Ureter (tissue), 1 donor: ENCODE measurements around the gene LHFPL2. TPM values are rescaled to one million over a fixed set of nuclear protein-coding genes. Genes with fewer than 3 reads are reported as not detected.

ENCODE experiments used
- DNase-seq: peaks from one replicate; pipeline ENCODE4 v3.0.0-alpha.2; 2020; ENCODE audit warnings: low spot score
- total RNA-seq: library from RNA; stranded (reverse); gene quantifications from one replicate; pipeline ENCODE4 v1.2.4, GENCODE V29; 2023
- donor health status: DM: yes; HTN: yes; CAD: no.

The LHFPL2 gene
- total RNA-seq, 1 donor from 2014 or later = 33.3 TPM

DNA sequence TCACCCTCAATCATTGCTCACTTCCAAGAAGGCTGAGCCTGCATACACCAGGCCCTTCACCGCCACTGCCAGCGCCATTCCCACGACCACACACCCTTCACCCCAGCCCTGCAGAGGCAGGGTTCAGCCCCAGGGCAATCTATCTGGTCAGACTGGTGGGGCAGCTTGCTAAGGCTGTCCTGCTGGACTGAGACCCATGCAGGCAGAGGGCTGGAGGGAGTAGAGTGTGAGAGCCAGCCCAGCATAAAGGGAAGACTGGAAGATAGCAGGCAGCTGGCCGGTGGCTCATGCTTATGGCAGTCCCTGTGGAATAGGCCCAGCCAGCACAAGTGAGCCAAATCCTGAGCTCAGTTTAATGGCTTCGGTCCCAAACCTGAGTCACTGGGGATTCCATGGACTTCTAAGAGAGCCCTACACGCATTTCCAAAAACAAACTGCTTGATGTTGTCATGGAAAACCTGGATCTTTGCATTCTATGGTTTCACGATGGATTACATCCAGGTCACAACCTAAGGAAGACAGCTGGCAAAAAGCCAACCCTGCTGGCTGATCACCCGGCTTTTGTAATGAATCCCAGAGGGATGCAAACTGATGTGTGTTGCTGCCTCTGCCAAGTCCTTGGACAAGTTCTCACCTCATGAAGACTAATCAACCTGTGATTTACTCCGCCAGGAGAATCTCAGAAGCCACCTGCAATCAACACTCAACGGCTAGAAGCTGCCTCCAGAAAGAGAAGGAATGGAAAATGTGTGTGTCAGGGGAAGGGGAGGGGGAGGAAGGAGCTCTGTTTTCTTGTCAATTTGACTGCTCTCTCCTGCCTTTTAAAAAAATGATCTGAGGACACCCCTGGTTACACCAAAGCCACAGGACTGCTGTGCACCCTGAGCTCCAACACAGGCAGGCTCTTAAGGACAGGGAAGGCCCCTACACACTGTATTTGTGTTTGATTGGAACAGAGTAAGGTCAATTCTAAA, 143.6 kb downstream of the LHFPL2 start:
- DNase-seq = peak; percentile 84

DNA sequence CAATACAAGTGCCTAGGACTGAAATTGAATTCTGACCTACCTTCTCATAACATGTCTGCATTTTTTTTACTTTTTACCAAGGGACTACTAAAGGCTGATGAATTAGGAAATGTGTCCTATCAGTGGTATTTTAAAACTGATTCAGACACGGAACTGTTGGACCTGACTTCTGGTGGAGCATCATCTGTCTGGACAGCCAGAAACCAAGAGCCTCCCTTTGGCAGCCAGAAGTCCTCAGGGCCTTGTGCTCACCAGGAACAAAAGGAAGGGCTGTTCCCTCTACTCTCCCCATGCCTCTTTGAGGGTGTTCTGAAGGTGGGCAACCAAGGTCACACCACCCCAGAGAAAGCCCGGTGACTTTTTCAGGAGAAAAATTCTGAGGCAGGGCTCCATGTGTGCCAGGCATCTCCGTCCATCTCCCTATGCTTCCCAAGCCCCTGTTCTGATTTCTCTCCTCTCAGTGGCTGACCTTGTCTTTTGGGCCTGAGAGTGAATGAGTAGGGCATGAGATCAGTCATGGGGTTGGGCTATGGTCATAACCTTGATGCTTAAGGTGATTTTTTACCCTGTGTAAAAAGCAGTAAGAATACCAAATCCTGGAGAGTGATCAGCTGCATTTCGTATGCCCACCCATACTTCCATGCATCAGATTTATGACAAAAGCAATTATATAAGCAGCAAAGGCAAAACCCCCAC, 144.5 kb downstream of the LHFPL2 start:
- no peak for DNase-seq

DNA sequence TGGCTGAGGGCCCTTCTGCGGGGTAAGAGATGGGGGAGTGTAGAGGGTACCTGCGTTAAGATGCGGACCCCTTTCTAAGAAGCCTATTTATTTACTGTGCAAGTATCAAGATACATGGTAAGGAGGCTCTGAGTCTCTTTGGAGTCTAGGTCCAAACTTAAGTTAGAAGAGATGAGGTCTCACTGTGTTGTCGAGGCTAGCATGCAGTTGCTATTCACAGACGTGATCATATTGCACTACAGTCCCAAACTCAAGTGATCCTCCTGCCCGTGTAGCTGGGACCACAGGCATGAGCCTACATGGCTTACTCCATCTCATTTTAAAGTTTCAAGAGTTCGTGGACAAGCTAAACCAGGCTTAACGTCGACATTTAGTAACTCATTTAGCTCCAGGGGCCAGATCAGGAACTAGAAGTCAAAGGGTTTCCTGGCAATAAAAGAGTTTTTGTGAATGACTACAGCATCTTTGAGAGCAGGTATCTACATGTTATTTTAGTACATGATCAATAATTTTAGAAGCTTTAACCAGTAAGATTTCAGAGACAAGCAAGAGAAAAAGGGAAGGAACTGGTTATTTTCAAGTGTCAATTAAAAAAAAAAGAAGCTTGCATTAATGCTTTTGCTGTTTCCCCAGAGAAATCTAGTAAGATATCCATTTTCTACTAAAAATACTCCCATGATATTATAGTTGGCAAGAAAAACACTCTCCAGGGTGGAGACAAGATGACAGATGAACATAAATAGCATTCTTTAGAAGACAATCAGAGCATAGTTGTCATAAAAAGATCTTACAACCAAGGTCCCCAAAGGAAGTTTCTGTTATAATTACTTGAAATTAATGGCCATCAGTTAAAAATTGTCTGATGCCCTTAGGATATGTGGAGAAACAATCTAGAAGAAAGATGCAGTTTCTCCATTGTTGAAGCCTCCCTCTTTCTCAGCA, 146.9 kb downstream of the LHFPL2 start:
- no peak for DNase-seq

DNA sequence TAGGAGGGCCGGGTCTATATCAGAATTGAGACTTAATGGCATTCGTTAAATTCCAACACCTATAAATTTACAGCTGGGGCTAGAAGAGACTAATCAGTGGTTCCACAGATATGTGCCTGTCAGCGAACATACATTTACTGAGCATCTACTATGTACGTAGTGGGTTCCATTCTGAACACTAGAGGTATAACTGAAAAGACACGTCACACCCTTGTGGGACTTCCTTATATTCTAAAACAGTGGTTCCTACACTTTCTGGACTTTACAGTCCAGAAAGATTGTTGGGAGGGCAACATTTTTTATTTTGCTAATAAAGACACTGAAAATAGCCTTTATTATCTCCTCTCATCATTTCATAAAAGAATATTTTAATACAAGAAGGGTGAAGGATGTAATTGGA, 147.7 kb downstream of the LHFPL2 start:
- DNase-seq = no peak

DNA sequence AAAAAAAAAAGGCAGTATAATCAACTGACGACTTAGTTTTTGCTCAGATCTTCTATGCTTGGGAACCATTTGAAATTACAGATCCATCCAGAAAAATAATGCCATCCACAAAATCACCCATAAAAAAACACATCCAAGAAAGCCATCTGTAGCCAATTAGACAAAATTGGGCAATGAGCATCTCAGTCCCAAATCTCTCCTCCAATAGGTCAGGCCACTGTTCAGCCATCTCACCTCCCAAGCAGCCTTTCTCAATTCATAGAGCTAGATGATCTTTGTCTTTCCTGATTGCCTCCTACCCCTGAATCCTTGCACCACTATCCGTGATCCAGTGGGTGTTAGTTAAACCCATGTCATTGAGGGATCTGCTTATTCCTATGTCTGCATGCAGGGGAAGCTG, 148.5 kb downstream of the LHFPL2 start:
- DNase-seq = no peak

DNA sequence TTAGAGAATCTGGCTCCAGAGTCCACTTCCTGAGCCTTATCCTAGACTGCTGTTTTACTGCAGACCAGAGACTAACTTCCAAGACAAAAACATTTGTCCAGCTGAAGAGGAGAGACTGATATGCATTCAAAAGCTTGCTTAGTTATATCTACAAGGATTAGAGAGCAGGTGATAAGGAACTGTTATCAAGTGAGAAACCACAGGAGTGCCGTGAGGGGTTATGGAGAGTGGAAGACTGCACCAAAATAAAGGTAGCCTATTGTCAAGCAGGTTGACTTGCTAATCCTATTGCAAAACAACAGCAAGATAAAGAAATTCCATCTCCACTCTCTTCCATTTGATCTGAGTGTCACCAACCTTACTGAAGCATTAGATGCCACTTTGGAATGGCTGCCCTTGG, 149.1 kb downstream of the LHFPL2 start:
- no peak for DNase-seq

DNA sequence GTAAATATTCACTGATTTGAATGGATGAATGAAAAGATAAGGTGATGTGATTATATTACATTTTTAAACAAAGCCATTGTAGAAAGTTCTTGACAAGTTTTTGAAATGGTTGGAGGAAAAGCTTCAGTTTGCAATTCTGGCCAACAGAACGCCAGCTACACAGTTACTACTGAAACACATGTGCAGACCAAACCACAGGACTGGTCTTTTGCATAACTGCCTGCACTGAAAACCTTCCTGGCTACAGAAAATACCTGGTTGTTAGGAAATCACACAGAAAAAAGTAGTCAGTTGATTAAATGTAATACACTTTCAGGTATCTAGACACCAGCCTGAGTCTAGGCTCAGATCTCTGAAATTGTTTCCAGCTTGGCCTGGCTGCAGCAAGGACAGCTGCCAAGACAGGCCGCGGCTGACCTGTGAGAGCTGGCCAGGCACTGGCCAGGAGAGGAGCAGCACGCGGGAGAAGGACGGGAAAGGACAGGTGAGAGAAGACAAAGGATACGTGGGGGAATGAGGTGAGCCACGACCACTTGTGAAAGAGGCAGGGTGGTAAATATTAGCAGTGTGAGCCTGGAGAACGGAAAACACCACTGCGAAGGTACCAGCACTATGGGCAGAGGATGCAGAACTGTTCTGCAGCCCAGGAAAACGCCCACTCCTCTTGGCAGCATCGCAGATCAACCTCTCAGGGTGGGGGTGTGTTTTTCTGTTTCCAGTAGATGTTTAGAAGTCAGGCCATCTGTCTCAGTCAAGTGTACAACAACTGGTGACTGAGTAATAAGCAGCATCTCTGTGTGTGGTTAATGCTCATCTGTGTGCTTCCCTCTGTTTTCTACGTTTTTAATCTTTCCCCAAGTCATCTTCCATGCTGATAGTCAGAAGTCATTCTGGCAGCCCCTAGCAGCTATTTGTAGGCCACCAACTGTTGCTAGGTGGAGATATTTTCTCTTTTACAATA, 150.7 kb downstream of the LHFPL2 start:
- no peak for DNase-seq

DNA sequence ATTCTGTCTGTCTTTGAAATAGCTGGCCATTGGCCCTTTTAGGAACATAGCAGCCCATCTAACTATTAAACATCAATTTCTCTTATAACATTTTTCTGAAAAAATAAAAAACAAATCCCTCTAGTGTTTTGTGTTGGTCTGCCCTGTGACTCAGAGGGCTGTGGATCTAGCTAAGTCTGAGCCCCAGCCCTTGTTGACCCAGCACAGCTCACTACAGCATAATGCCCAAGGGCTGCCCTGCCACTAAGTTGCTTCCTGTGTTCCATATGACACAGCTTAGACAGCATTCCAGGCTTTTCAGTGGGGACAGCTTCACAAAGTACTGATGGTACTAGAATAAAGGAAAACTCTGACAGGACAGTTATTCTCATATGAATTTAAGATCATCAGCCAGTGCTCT, 152.2 kb downstream of the LHFPL2 start:
- DNase-seq = no peak

DNA sequence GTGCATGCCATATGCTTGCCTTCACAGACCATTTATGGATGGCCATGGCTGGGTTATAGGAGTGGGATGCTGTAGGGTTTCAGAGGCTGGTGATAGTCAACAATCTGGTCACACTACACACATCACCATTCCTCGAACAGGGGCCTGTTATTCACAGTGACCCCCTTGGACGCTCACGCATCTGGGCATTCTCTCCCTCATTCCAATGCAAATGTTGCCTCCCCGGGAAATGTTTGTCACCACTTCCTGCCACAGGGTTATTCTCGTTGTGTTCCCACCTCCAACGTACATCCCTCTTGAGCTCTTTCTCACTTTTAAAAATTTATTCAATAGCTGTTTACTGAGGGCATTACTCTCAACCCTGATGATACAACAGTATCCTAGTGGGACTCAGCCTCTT, 152.8 kb downstream of the LHFPL2 start:
- no peak for DNase-seq

DNA sequence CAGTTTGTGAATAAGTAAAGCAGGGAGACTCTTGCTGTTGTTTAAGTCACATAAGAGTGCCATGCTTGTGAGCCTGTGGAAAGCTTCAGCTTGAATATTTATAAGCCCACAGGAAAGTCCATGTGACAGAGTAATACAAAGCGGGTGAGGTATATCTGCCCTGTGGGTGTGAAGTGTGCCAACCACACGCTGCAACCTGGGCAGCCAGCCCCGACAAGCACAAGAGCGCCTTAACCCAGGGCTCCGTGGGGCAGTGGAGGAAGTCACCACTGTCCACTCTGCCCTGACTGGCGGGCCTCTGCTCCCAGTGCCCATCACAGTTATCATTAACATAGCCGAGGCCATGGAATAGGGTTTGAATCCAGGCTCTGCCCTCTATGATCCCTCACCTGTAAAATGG, 155.9 kb downstream of the LHFPL2 start:
- no peak for DNase-seq

DNA sequence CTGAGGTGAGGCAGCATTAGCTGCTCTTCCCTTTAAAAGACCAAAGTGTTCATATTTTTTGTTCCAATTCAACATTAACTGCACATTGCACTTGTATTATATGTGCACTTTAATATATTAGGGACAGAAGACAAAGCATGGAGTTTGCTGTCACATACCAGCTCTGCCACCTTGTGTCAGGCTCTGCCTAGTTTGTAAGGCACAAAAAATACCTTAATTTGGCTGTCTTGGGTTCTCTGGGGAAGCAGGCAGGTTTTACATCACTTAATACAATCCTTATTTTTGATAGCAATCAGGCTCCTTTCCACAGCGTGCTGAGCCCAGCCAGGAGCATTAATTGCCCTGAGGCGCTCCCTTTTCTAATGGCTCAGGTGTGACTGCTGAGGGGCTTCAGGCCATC, 156.3 kb downstream of the LHFPL2 start:
- no peak for DNase-seq

DNA sequence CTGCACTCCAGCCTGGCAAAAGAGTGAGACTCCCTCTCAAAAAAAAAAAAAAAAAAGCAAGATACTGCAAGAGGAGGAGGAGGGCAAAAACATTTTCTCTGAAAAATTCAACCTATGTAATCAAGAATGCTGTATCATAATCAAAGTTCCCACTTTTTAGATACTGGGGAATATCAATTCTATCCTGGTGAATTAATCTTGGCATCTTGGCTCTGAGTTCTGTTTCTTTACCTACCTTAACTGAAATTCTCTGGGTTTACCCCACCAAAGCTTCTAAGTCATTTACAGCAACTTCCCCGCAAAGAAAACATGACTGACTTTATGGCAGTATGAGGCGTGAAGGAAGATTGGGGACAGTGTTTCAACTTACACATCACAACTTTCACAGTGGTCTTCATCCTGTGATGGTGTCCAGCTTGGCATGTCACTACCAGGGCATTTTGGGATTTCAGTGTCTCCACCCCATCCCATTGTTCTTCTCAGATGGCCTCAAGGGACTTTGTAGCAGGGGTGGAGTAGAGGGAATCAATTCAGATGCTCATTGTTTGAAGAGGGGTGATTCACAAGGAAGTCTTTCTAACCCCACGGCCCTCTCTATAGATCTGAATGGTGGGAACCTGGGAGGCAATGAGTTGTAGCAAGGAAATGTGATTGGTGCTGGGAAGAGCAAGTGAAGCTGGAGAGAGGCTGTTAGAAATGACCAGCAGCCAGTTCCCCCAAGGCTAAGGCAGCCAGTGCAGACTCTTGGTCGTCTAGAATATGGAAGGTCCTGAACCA, 157.7 kb downstream of the LHFPL2 start:
- DNase-seq = no peak

DNA sequence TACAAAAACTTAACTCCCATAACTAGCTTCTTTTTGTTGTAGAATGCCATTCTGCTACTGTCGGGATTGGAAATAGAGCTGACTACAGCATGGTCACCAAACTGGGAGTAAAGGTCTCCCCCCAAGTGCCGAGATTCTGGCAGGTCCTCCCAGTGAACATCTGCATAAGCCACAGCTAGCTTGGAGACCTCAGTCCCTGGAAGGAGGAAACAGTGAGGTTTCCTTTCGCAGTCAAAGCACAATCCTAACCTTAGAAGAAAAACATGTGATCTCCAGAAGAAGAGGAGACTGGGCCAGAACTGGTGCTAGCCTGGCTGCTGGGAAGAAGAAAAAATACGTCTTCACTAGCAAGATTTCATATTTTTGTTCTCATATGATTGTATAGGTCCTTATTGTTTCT, 160.7 kb downstream of the LHFPL2 start:
- DNase-seq = no peak

DNA sequence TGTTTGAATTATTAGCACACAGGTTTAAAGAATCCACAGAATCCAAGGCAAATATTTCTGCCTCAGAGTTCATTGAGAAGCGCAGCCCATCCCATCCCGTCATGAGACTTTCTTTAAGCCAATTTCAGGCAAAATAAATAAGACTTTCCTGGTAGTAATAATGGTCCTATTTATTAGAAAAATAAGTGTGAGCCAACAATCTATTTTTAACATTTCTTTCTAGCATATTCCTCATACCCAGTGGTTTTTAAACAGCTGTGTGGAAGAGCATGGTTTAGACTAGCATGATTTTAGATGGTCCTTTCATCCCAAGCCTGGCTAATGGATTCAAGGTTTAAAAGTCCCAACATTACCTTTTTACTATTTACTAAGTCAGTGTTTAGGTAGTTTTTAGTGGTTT, 162.4 kb downstream of the LHFPL2 start:
- DNase-seq = no peak

DNA sequence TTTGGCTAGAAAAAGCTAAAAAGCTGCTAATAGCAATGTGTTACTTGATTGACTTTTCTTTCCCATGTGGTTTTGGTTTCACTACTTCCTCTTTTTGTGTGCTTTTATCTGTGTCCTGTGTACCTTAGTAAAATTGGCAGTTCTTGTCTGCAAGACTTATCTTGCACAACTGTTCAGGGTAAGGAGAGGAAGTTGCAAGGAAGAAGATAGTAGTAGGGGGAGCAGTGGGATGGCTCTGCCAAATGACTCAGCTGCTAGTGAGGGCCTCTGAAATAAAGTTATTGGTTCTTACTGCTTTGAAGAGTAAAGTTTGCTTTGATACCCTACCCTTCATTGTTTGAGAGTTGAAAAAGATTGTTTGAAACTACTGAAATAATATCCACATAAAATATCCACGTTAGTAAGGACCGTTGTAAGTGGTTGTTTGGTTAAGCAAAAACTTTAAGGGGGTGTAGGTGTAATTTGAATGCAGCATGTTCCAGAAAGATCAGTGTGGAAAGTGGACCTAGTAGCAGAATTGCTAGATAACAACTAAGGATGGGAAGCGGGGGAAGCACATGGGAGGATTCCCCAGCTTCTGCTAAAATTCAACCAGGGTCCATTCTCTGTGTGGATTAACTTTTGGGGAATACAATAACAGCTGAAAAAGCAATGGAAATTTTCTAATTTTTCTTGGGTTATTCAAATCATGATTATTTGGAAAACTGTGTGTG, 164.6 kb downstream of the LHFPL2 start:
- no peak for DNase-seq

DNA sequence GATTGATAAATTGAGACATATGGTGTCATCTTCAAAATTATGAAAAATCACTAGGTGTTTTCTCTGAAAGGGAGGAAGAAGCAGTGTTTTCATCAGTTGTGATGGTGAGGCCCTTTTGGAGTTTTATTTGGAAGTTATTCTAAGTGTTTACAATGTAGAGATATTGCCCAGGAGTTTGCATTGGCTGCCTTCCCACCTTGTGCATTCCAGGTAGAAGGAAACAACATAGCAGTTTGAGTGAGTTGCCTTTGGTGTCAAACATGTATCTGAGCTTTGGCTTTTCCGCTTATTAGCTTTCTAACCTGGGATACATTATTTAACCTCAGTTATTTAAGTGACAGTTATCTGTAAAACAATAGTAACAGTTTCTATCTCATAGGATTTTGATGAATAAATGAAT, 165.6 kb downstream of the LHFPL2 start:
- DNase-seq = no peak

DNA sequence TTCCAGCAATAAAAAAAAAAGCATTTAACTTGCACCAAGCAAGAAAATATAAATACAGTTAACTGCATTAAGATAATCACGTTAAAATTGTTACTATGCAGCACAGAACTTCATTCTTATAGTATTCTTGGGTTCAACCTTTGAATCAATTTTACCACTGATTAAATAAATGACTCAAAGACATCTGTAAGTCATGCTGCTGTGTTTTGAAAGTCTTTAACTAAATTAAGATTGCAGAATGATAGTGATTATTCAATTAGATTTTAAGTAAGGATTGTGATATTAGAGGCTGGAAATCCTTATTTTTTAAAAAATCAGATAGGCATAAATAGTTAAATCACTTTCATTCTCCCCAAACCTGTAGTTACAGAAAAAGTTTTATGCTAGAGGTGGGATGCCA, 171.8 kb downstream of the LHFPL2 start:
- no peak for DNase-seq

DNA sequence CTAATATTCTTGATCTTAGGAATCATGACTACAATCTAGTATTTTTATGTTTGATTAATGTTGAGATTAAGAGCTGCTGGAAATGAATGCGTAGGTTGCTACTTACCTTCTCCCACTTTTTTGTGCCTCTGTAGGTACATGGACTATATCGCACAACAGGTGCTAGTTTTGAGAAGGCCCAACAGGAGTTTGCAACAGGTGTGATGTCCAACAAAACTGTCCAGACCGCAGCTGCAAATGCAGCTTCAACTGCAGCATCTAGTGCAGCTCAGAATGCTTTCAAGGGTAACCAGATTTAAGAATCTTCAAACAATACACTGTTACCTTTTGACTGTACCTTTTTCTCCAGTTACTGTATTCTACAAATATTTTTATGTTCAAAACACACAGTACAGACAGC, 173.2 kb downstream of the LHFPL2 start:
- no peak for DNase-seq

DNA sequence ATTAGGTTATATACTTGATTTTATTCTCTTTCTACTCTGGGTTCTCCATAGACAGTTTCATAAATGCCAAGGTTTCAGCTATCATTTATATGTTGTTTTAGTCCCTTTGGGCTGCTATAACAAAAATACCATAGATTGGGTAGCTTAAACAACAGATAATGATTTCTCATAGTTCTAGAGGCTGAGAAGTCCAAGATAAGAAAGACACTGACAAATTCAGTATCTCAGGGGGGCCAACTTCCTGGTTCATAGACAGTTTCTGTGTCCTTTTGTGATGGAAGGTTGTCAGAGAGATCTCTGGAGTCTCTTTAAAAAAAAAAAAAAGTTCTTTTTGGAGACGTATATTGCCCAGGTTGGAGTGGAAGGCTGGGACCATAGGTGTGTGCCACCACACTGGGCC, 174.8 kb downstream of the LHFPL2 start:
- no peak for DNase-seq
